GM13977 (cell line): ENCODE results near the gene C19orf25.
A peak's percentile ranks its signal among the peaks of the same experiment; 100 is the strongest.
"Not testable (repeated sequence)": the region's sequence is repeated elsewhere in the genome, so short reads cannot be mapped to it uniquely, and the experiment has no call there.

Source experiments
- DNase-seq: peaks from one replicate; pipeline ENCODE4 v3.0.0; 2012; ENCODE audit warnings: low spot score
- in situ Hi-C: fragments of 300-500 bp; cut with MboI; formaldehyde crosslinking; loops from one replicate; pipeline ENCODE4 v1.12.0; 2022; ENCODE audit warnings: low sequenced_read_pairs, low pct_unique_long_range_greater_than_20kb, mixed read lengths, inconsistent platforms; ENCODE audit not compliant: unreplicated experiment
- TF ChIP-seq, protein P1 (sequence below): IDR thresholded peaks from 2 replicates; pipeline ENCODE4 v1.5.1; 2012; ENCODE audit warnings: mild to moderate bottlenecking, control low read depth; ENCODE audit not compliant: insufficient read depth; ENCODE audit errors: extremely low read depth, missing control alignments

Gene C19orf25

DNA sequence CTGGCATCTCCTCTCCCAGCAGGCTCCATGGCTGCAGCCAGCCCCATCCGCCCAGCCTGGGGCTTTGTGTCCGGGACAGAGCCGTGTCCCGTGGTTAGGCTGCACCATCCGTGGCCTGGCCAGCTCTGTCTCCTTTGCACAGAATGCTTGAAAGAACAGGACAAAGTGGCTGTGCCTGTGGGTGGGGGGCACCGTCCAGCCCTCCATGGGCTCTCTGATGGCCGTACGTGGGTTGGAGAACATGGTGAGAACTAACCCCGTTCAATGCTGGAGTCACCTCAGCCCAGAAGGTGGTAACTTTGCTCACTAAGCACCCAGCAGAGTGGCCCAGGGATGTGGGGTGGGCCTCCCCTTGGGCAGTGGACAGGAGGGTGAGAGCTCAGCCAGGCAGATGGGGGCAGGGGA is 38.0 kb downstream of the C19orf25 start:
- in situ Hi-C loops, result no loop called here
- TF ChIP-seq, protein P1, sequence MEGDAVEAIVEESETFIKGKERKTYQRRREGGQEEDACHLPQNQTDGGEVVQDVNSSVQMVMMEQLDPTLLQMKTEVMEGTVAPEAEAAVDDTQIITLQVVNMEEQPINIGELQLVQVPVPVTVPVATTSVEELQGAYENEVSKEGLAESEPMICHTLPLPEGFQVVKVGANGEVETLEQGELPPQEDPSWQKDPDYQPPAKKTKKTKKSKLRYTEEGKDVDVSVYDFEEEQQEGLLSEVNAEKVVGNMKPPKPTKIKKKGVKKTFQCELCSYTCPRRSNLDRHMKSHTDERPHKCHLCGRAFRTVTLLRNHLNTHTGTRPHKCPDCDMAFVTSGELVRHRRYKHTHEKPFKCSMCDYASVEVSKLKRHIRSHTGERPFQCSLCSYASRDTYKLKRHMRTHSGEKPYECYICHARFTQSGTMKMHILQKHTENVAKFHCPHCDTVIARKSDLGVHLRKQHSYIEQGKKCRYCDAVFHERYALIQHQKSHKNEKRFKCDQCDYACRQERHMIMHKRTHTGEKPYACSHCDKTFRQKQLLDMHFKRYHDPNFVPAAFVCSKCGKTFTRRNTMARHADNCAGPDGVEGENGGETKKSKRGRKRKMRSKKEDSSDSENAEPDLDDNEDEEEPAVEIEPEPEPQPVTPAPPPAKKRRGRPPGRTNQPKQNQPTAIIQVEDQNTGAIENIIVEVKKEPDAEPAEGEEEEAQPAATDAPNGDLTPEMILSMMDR, result no peak
- DNase-seq, result no peak

DNA sequence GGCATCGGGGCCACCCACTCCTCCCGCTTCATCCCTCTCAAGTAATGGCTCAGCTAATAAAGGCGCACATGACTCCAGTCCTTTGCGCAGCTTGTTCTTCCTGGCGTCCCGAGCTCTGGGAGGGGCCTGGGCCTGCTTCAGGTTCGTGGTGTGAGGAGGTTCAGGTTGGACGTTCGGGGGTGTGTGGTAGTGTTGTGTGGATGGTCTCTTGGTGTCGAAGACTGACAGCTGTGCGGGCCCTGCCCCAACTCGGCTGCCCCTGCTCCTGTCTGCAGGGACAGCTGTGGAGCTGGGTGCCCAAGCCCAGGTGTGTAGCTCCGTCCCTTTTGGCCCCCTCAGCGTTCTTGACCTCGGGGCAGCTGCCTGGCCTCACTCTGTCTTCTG is 38.6 kb downstream of the C19orf25 start:
- DNase-seq, result no peak
- in situ Hi-C loops, result no loop called here
- TF ChIP-seq, protein P1, result no peak

DNA sequence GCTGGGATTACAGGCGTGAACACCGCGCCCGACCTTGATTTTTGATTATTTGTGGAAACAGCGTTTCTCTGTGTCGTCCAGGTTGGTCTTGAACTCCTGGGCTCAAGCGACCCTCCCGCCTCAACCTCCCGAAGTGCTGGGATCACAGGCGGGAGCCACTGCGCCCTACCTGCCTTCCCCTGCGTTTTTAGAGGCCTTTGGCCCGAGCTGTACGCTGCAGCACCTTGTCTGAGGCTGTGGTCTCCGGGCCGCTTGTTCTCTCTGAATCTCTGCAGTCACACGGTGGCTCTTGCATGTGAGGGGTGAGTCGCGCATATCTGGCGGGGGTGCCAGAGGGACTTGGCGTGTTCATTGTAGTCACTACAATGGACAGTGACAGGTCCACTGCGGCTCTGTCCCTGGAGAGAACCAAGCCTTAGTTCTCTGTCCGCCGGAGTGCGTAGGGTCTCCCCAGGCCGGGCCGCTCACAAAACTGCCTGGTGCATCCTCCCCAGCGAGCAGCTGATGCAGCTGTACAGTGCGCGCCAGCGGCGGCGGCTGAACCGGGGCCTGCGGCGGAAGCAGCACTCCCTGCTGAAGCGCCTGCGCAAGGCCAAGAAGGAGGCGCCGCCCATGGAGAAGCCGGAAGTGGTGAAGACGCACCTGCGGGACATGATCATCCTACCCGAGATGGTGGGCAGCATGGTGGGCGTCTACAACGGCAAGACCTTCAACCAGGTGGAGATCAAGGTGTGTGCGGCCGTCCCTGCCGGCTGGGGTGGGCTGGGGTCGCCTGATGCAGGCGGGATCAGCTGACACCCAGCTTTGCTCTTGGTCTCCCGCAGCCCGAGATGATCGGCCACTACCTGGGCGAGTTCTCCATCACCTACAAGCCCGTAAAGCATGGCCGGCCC is 39.2 kb downstream of the C19orf25 start:
- DNase-seq, in situ Hi-C loops: not testable (repeated sequence)

- TF ChIP-seq, protein P1, result no peak
- in situ Hi-C loops, result no loop called here
- DNase-seq, result no peak
Measured at GRCh38 chr19:1438933-1439354, 40.1 kb downstream of the C19orf25 start.

DNA sequence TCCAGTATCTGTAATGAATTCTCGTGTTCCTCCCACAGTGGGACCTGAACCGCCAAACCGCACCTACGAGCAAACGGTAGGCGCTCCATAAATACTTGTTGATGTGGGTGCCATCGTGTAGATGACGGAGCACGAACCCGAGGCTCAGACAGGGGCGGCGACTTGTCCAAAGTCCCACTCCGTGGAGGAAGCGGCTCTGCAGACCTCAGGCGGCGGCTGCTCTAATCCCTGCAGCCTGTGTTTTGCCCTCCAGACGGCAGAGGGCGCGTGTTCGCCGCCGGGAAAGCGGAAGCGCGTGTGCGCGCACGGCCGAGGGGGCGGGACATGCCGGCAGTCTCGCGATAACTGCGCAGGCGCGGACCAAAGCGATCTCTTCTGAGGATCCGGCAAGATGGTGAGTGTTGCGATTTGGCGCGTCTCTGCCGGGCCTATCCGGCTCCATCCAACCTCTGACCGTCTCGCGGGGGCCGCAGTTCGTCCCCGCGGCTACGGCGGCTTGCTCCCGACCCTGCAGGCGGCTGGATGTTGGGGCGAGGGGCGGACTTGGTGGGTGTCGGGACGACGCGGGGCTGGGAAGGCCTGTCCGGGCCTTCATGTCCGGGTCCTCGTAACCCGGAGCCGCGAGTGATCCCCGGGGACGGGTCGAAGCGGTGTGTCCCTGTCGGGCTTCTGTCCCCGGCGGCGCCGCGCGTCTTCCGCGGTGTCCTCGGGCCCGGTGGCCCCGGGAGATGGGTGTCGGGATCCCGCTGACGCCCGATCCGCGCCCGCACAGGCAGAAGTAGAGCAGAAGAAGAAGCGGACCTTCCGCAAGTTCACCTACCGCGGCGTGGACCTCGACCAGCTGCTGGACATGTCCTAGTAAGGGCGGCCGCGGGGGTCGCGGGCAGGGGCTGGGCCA is 40.7 kb downstream of the C19orf25 start, which contains the start of gene RPS15:
RPS15 (plus strand) TSS at position 362 of the 898 bp plus-strand sequence; CDS start at position 392, 30 bp downstream.
- in situ Hi-C loops, result no loop called here
- DNase-seq, result peak; percentile 99
- TF ChIP-seq, protein P1, result peak; percentile 99

- TF ChIP-seq, protein P1, result no peak
- in situ Hi-C loops, result no loop called here
- no peak for DNase-seq
Measured at GRCh38 chr19:1437609-1438008, 41.4 kb downstream of the C19orf25 start.
